Right cardiac atrium (tissue), 5 donors: Measurements from ENCODE around the gene SELENOW. TPM values are rescaled to one million over a fixed set of nuclear protein-coding genes. Genes with fewer than 3 reads are reported as not detected.

ENCODE experiments used
- ATAC-seq, 2 donors: fragments of 200-7000 bp; cut with Tn5 transposase; one replicate each; pipeline versions ENCODE4 v1.8.0 to v1.9.1; 2020; ENCODE audit warnings: moderate library complexity in 2 of 2, mild to moderate bottlenecking in 1 of 2
- DNase-seq, 3 donors: peaks; one replicate each; pipeline ENCODE4 v3.0.0-alpha.2; 2020
- H3K27ac ChIP-seq: one replicate; pipeline ENCODE4 v1.5.1; 2013; ENCODE audit warnings: mild to moderate bottlenecking, low read length, control low read depth, moderate library complexity
- H3K27me3 ChIP-seq: one replicate; pipeline ENCODE4 v1.6.1; 2013; ENCODE audit not compliant: control insufficient read depth, insufficient read depth
- H3K4me1 ChIP-seq: one replicate; pipeline ENCODE4 v1.6.1; 2013; ENCODE audit warnings: low read length; ENCODE audit not compliant: control insufficient read depth, insufficient read depth
- H3K4me3 ChIP-seq: one replicate; pipeline ENCODE4 v1.5.1; 2013; ENCODE audit warnings: low read length, control low read depth
- H3K9me3 ChIP-seq: one replicate; pipeline ENCODE4 v1.6.1; 2013; ENCODE audit warnings: low read length; ENCODE audit not compliant: control insufficient read depth
- WGBS: extraction: QIAGEN DNeasy Blood & Tissue Kit; methylation state at CpG from one replicate; pipeline ENCODE4 v1.1.7; 2013; 5-methylcytosine and 5-hydroxymethylcytosine counted together
- intact Hi-C, 4 donors: fragments of 100-400 bp; cut with DNase I; formaldehyde crosslinking; loops; one replicate each; pipeline versions ENCODE4 v1.11.0 to v1.14.0; 2022 to 2023
- polyA plus RNA-seq: library from polyadenylated mRNA; stranded (reverse); fragments of 200-250 nt; gene quantifications from one replicate; pipeline ENCODE4 v1.2.3, GENCODE V29; 2013
- total RNA-seq, 4 donors: library from RNA; stranded (reverse); fragmentation: NEBNext Ultra II Directional; extraction: Animal tissue kit (Norgen Biotek cat#: 25700); gene quantifications; one replicate each; pipeline ENCODE4 v1.2.1, GENCODE V29; 2021
- donor health status: healthy with polysubstance abuse.
- donor health status: DM: no; HTN: yes; CAD: no.
- donor health status: DM: no; HTN: no; CAD: no.
- donor health status: DM: no; HTN: yes; CAD: no; lungs with severe emphysema.
- donor health status: DM: yes; HTN: yes; CAD: no.

SELENOW gene
- total and polyA plus RNA-seq, 5 donors: 857 to 1,795 (median 1,074) TPM

GRCh38 chr19:47821460-47822020, 43.0 kb downstream of the SELENOW start, which contains the start of gene CRX:
Gene CRX, plus strand, starts transcription at chr19:47821937. Its CDS starts 12,507 bp downstream, at chr19:47834444.
- no peak for DNase-seq
- Histone ChIP-seq H3K27me3 (no peaks in the 10 kb centered on the region), H3K4me3 (no peak within 1 kb of the TSS), H3K9me3 (no peaks in the 10 kb centered on the region), H3K27ac (no peak within 1 kb of the TSS), H3K4me1 (no peaks in the 10 kb centered on the region)
- 35% methylated on average over 15 of the region's 15 CpGs for WGBS
- intact Hi-C loops: no loop called here
- ATAC-seq: no peak

DNA sequence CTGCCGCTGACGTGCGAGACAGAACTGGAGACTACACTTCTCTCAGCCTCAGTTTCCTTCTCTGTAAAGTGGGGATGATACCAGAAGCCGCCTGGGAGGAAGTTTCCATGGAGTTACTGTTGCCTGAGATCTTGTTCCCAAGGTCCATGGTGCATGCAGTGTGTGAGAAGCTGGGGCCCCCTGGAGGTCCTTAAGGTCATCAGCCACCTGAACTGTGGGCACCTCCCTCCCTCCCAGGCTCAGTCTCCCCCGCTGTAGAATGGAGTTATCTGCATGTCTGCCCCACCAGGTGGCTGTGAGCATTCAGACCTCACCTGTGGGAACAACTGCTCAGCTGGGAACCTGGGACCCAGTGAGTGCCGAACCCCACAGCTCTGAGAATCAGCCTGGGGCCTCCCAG, 45.9 kb downstream of the SELENOW start:
- Histone ChIP-seq H3K9me3 (peaks cover 2% of the 10 kb centered on the region), H3K4me3 (no peak overlapping the region), H3K4me1 (no peaks in the 10 kb centered on the region), H3K27me3 (no peaks in the 10 kb centered on the region), H3K27ac (no peak overlapping the region)
- 80% methylated on average over 6 of the region's 6 CpGs for WGBS
- no peak for DNase-seq
- ATAC-seq: no peak
- intact Hi-C loops: no loop called here

- no peak overlapping the region for H3K4me3 ChIP-seq
- no peaks in the 10 kb centered on the region for H3K4me1 ChIP-seq
- H3K9me3 ChIP-seq: peaks cover 2% of the 10 kb centered on the region
- ATAC-seq (no peak), DNase-seq (no peak)
- WGBS: 90% methylated on average over 6 of the region's 6 CpGs
- H3K27me3 ChIP-seq: no peaks in the 10 kb centered on the region
- H3K27ac ChIP-seq: no peak overlapping the region
- intact Hi-C loops: no loop called here
Observed at GRCh38 chr19:47826800-47827199, 48.3 kb downstream of the SELENOW start.

DNA sequence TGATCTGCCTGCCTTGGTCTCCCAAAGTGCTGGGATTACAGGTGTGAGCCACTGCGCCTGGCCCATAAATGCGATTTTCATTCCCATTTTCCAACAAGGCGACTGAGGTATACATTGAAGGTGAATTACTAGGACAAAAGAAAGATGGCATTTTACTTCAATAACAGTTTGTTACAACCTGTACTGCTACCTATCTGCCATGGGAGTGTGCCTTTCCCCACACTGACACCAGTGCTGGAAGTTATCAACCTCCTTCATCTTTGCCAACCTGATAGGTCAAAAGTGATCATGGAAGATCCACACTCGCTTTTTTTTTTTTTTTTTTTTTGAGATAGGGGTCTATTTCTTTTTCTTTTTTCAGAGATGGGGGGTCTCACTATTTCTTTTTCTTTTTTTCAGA, 54.2 kb downstream of the SELENOW start:
- H3K9me3 ChIP-seq: no peaks in the 10 kb centered on the region
- H3K4me3 ChIP-seq: no peak overlapping the region
- H3K27ac ChIP-seq: no peak overlapping the region
- DNase-seq (no peak), ATAC-seq (no peak)
- no peaks in the 10 kb centered on the region for H3K4me1 ChIP-seq
- H3K27me3 ChIP-seq: no peaks in the 10 kb centered on the region
- intact Hi-C loops: no loop called here
- 82% methylated on average over 4 of the region's 4 CpGs for WGBS

Other genes starting within 250 kb of the SELENOW start
- gene ZNF541, start 205.6 kb upstream of the SELENOW start, total RNA-seq: under 1 TPM in 1 of 4 donors, not detected in 3; 0.23 TPM
- gene ZNF541, start 205.6 kb upstream of the SELENOW start, polyA plus RNA-seq: 0.20 TPM
- gene BICRA, start 169.6 kb upstream of the SELENOW start, total RNA-seq: 10 to 100 TPM in 2 of 4 donors, 1 to 10 TPM in 2; 9.7 to 13.6 (median 11.0) TPM
- 9.2 TPM for gene BICRA, start 169.6 kb upstream of the SELENOW start, polyA plus RNA-seq
- 10 to 100 TPM; 32.8 to 61.9 (median 49.1) TPM for gene EHD2, start 65.3 kb upstream of the SELENOW start, total RNA-seq
- gene EHD2, start 65.3 kb upstream of the SELENOW start, polyA plus RNA-seq: 34.8 TPM
- 100 to 1,000 TPM; 191 to 248 (median 237) TPM for gene NOP53, start 33.2 kb upstream of the SELENOW start, total RNA-seq
- gene NOP53, start 33.2 kb upstream of the SELENOW start, polyA plus RNA-seq: 322 TPM
- not detected for gene TPRX1, start 25.8 kb downstream of the SELENOW start, total RNA-seq
- gene TPRX1, start 25.8 kb downstream of the SELENOW start, polyA plus RNA-seq: not detected
- gene CRX, start 43.2 kb downstream of the SELENOW start, total RNA-seq: not detected
- not detected for gene CRX, start 43.2 kb downstream of the SELENOW start, polyA plus RNA-seq
- not detected for gene TPRX2, start 80.5 kb downstream of the SELENOW start, total RNA-seq
- not detected for gene TPRX2, start 80.5 kb downstream of the SELENOW start, polyA plus RNA-seq
- not detected for gene SULT2A1, start 107.6 kb downstream of the SELENOW start, total RNA-seq
- not detected for gene SULT2A1, start 107.6 kb downstream of the SELENOW start, polyA plus RNA-seq
- gene BSPH1, start 213.5 kb downstream of the SELENOW start, total RNA-seq: not detected
- gene BSPH1, start 213.5 kb downstream of the SELENOW start, polyA plus RNA-seq: not detected
- gene ELSPBP1, start 215.9 kb downstream of the SELENOW start, total RNA-seq: not detected
- not detected for gene ELSPBP1, start 215.9 kb downstream of the SELENOW start, polyA plus RNA-seq